Activated CD8-positive, alpha-beta memory T cell treated with anti-CD3 and anti-CD28 coated beads, Interleukin-2, amount 10 ng/mL, durations not matched to agents 7 days and 5 days (primary cell): Measurements from ENCODE around the gene CCDC33. TPM values are rescaled to one million over a fixed set of nuclear protein-coding genes. Genes with fewer than 3 reads are reported as not detected.
"Not testable (repeated sequence)": the region's sequence is repeated elsewhere in the genome, so short reads cannot be mapped to it uniquely, and the experiment has no call there.

Source experiments
- ATAC-seq: fragments of 150-1000 bp; cut with Tn5 transposase; one replicate; pipeline ENCODE4 v1.10.0; 2021; ENCODE audit warnings: moderate library complexity
- CTCF ChIA-PET: fragments of 350-600 bp; sonication (Branson Sonifier 250); formaldehyde crosslinking; loops from one replicate; lab custom pipeline; 2021; ENCODE audit warnings: antibody characterized with exemption; lab: Charles Lee
- DNase-seq: peaks from one replicate; pipeline ENCODE4 v3.0.0-alpha.2; 2020
- H3K27ac Mint-ChIP-seq: one replicate; pipeline ENCODE4 v1.8.0; 2021; ENCODE audit warnings: mild to moderate bottlenecking, mixed read lengths
- H3K27me3 Mint-ChIP-seq: one replicate; pipeline ENCODE4 v1.8.0; 2021; ENCODE audit warnings: mixed read lengths
- H3K36me3 Mint-ChIP-seq: one replicate; pipeline ENCODE4 v1.8.0; 2021; ENCODE audit warnings: mild to moderate bottlenecking, mixed read lengths
- H3K4me1 Mint-ChIP-seq: one replicate; pipeline ENCODE4 v1.8.0; 2021; ENCODE audit warnings: mixed read lengths
- H3K4me3 Mint-ChIP-seq: one replicate; pipeline ENCODE4 v1.8.0; 2021; ENCODE audit warnings: mild to moderate bottlenecking, moderate library complexity, mixed read lengths
- H3K9me3 Mint-ChIP-seq: one replicate; pipeline ENCODE4 v1.8.0; 2022; ENCODE audit warnings: low read depth, mixed read lengths
- total RNA-seq, 2 experiments: library from RNA; stranded (reverse); gene quantifications; one replicate each; pipeline ENCODE4 v1.2.3, GENCODE V29; 2021

CCDC33 gene
- total RNA-seq, 2 experiments from 2014 or later = not detected

DNA sequence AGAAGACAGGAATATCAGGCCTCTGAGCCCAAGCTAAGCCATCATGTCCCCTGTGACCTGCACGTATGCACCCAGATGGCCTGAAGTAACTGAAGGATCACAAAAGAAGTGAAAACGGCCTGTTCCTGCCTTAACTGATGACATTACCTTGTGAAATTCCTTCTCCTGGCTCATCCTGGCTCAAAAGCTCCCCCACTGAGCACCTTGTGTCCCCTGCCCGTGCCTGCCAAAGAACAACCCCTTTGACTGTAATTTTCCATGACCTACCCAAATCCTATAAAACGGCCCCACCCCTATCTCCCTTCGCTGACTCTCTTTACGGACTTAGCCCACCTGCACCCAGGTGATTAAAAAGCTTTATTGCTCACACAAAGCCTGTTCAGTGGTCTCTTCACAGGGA, 123.2 kb downstream of the CCDC33 start:
- CTCF ChIA-PET = not testable (repeated sequence)

GRCh38 chr15:74360855-74361254, 124.7 kb downstream of the CCDC33 start:
- DNase-seq, CTCF ChIA-PET, H3K9me3 Mint-ChIP-seq, H3K36me3 Mint-ChIP-seq, H3K4me1 Mint-ChIP-seq, H3K27ac Mint-ChIP-seq, H3K4me3 Mint-ChIP-seq, ATAC-seq: not testable (repeated sequence)
- H3K27me3 Mint-ChIP-seq = peaks cover 40% of the 10 kb centered on the region

More for the DNA sequence above, 123.2 kb downstream of the CCDC33 start:
- not testable (repeated sequence) for H3K9me3 Mint-ChIP-seq, H3K27ac Mint-ChIP-seq, H3K4me3 Mint-ChIP-seq, DNase-seq, ATAC-seq, H3K4me1 Mint-ChIP-seq, H3K36me3 Mint-ChIP-seq
- H3K27me3 Mint-ChIP-seq = peaks cover 40% of the 10 kb centered on the region

DNA sequence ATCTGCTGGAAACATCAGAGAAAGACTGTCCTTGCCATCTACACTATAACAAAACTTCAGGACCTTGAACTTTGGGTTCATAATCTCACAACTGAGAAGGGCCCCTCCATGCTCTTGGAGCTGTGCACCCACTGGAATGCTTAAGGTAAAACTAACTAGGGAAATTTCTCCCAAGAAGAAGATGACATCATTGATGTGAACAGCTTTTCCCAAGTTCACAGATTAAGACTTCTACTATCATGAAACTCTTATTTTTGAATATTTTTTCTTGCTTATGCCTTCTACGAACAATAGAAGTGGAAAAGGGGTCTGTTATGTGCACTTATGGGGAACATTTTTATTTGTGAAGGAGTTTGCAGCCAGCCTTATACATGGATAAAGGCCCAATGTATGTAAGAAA, 126.4 kb downstream of the CCDC33 start:
- ATAC-seq = no peak
- Mint-ChIP-seq H3K4me1 (peaks cover 5% of the 10 kb centered on the region), H3K4me3 (no peak overlapping the region), H3K27me3 (peaks cover 51% of the 10 kb centered on the region), H3K36me3 (no peaks in the 10 kb centered on the region), H3K27ac (no peak overlapping the region), H3K9me3 (no peaks in the 10 kb centered on the region)
- no peak for DNase-seq
- CTCF ChIA-PET = interaction anchor here (0.6 kb wide), 1 partner anchor 121 kb away, joined by 3 read pairs; no protein-coding TSS in a partner anchor

DNA sequence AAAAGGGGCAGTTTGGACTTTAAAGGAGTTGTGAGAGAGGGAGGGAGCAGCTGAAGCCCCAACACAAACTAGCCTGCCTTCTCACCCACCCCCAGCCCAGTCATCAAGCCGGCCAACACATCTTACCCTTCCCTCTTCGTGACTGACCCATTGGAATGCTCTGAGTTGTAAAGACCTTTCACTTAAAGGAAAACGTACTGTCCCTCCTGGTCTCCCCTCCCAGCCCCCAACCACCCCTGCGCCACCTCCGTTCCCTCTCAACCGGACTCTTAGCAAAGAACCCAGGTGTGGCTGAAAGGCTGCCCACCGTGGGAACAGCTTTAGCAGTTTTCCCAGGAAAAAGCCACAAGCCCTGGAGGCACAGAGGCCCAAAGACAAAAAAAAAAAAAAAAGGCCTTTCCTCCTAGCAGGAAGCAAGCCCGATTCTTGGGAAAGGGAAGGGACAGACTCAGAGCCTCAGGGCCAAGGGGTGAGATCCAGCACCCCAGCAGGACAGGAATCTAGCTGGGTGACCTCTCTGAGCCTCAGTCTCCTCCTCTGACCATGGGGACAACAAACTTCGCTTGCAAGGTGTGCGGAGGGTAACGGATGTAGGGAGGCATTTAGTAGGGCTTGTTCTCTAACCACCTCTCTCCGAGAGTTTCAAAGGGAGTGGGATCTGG, 128.9 kb downstream of the CCDC33 start:
- ATAC-seq = no peak
- no peak overlapping the region for H3K27ac Mint-ChIP-seq
- H3K36me3 Mint-ChIP-seq = no peaks in the 10 kb centered on the region
- no peak for DNase-seq
- H3K9me3 Mint-ChIP-seq = no peaks in the 10 kb centered on the region
- peaks cover 5% of the 10 kb centered on the region for H3K4me1 Mint-ChIP-seq
- CTCF ChIA-PET = interaction anchor here (0.6 to 0.7 kb wide), 2 partner anchors 267 to 870 kb away, joined by 3 read pairs; no protein-coding TSS in a partner anchor
- peaks cover 66% of the 10 kb centered on the region for H3K27me3 Mint-ChIP-seq
- peak overlapping the region; percentile 55 for H3K4me3 Mint-ChIP-seq

- DNase-seq (no peak), ATAC-seq (peak; percentile 77)
- Mint-ChIP-seq H3K36me3 (no peaks in the 10 kb centered on the region), H3K4me3 (peak overlapping the region; percentile 55), H3K27me3 (peaks cover 73% of the 10 kb centered on the region), H3K4me1 (peaks cover 5% of the 10 kb centered on the region), H3K27ac (no peak overlapping the region), H3K9me3 (no peaks in the 10 kb centered on the region)
- CTCF ChIA-PET = interaction anchor here (0.7 to 1.4 kb wide), 5 partner anchors 75 to 1496 kb away, joined by 3 to 7 read pairs (median 4); no protein-coding TSS in a partner anchor
These were observed 129.7 kb downstream of the CCDC33 start for GRCh38 chr15:74365598-74366445.

DNA sequence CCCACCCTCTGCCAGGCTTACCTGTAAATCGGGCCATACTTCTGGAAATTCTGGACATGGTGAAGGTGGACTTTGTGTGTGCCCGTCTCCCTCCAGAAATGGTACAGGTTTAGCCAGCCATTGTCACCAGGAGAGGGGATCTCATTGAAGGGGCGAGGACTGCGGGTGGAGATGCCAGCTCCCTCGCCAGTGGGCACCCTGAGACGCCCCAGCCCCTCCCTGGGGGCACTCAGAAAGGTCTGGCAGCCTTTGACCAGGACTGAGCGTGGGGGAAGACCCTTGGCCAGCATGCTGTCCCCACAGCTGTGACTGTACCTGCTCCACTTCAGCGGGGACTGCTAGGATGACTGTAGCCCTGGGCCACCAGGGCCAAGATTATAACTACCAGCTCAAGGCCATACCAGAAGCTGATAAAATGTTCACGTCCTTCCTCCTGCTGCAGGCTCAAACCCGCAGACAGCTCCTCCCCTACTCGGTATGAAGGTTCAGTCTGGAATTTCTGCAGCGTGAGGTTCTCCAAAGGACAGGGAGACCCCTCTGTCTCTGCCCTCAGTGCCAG, 131.2 kb downstream of the CCDC33 start, which contains the start of gene CYP11A1:
TSS of gene CYP11A1 (minus strand) at position 351 of the 559 bp plus-strand sequence. CDS start at position 290, 61 bp downstream.
- H3K4me3 Mint-ChIP-seq = no peak within 1 kb of the TSS
- H3K4me1 Mint-ChIP-seq = peaks cover 5% of the 10 kb centered on the region
- H3K27ac Mint-ChIP-seq = no peak within 1 kb of the TSS
- H3K27me3 Mint-ChIP-seq = peaks cover 78% of the 10 kb centered on the region
- CTCF ChIA-PET = interaction anchor here (1.0 to 1.4 kb wide), 4 partner anchors 74 to 404 kb away, joined by 3 to 7 read pairs (median 5); no protein-coding TSS in a partner anchor
- no peaks in the 10 kb centered on the region for H3K9me3 Mint-ChIP-seq
- no peaks in the 10 kb centered on the region for H3K36me3 Mint-ChIP-seq
- DNase-seq (no peak), ATAC-seq (no peak)

DNA sequence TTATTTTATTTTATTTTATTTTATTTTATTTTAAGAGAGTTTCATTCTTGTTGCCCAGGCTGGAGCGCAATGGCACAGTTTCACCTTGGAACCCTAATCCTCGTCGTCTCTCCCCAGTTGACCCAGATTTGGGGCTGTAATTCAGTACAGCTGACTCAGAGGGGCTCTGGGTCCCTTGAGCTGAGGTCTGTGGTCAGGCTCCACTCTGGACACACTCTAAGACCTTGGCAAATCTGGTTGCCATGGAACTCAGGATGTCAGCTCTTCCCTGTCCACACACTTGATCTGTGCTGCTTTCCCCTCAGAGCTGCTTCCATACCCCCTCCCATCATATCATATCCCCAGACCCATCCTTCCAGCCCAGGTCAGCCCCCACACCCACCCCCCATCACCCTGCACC, 132.0 kb downstream of the CCDC33 start:
- no peak for DNase-seq
- Mint-ChIP-seq H3K4me1 (peaks cover 5% of the 10 kb centered on the region), H3K27me3 (peaks cover 74% of the 10 kb centered on the region), H3K4me3 (no peak overlapping the region), H3K9me3 (no peaks in the 10 kb centered on the region), H3K27ac (no peak overlapping the region), H3K36me3 (no peaks in the 10 kb centered on the region)
- CTCF ChIA-PET = interaction anchor here (1.0 to 1.1 kb wide), 2 partner anchors 245 to 264 kb away, joined by 3 to 6 read pairs; no protein-coding TSS in a partner anchor
- no peak for ATAC-seq

GRCh38 chr15:74369084-74369745, 133.1 kb downstream of the CCDC33 start:
- peaks cover 70% of the 10 kb centered on the region for H3K27me3 Mint-ChIP-seq
- H3K36me3 Mint-ChIP-seq = no peaks in the 10 kb centered on the region
- DNase-seq (no peak), ATAC-seq (no peak)
- no peaks in the 10 kb centered on the region for H3K9me3 Mint-ChIP-seq
- H3K27ac Mint-ChIP-seq = no peak overlapping the region
- CTCF ChIA-PET = interaction anchor here (1.1 to 18.5 kb wide), 5 partner anchors 67 to 402 kb away, joined by 3 to 668 read pairs (median 5); partner anchors contain the start of gene SEMA7A
- no peak overlapping the region for H3K4me3 Mint-ChIP-seq
- H3K4me1 Mint-ChIP-seq = peaks cover 11% of the 10 kb centered on the region

- no peak for DNase-seq
- Mint-ChIP-seq H3K4me1 (peaks cover 16% of the 10 kb centered on the region), H3K27ac (no peak overlapping the region), H3K9me3 (no peaks in the 10 kb centered on the region), H3K36me3 (no peaks in the 10 kb centered on the region), H3K4me3 (no peak overlapping the region), H3K27me3 (peaks cover 65% of the 10 kb centered on the region)
- ATAC-seq = no peak
- CTCF ChIA-PET = interaction anchor here (1.0 to 18.5 kb wide), 5 partner anchors 12 to 401 kb away, joined by 3 to 668 read pairs (median 5); partner anchors contain the start of gene SEMA7A
These were observed 133.6 kb downstream of the CCDC33 start for GRCh38 chr15:74369756-74370155.

DNA sequence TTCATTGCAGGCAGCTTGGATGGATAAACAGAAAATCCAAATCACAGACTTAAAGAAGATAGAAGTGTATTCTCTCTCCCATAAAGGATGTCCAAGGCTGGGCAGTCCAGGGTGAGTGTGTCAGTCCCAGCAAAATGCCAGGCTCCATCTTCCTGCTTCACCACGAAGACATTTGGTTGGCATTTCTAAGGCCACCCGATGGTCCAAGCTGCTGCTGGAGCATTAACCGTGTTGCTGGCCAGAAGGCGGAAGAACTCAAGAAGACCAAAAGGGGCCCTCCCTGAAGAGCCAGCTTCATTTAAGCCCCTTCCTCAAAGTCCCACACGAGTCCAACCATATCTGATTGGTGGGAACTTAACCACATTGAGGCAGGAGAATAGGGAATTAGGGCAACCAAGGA, 134.3 kb downstream of the CCDC33 start:
- DNase-seq (no peak), ATAC-seq (no peak)
- no peak overlapping the region for H3K27ac Mint-ChIP-seq
- no peaks in the 10 kb centered on the region for H3K9me3 Mint-ChIP-seq
- H3K4me3 Mint-ChIP-seq = no peak overlapping the region
- peaks cover 57% of the 10 kb centered on the region for H3K27me3 Mint-ChIP-seq
- peaks cover 20% of the 10 kb centered on the region for H3K4me1 Mint-ChIP-seq
- no peaks in the 10 kb centered on the region for H3K36me3 Mint-ChIP-seq
- CTCF ChIA-PET = interaction anchor here (0.8 to 18.5 kb wide), 9 partner anchors 12 to 401 kb away, joined by 3 to 668 read pairs (median 5); partner anchors contain the start of gene SEMA7A

DNA sequence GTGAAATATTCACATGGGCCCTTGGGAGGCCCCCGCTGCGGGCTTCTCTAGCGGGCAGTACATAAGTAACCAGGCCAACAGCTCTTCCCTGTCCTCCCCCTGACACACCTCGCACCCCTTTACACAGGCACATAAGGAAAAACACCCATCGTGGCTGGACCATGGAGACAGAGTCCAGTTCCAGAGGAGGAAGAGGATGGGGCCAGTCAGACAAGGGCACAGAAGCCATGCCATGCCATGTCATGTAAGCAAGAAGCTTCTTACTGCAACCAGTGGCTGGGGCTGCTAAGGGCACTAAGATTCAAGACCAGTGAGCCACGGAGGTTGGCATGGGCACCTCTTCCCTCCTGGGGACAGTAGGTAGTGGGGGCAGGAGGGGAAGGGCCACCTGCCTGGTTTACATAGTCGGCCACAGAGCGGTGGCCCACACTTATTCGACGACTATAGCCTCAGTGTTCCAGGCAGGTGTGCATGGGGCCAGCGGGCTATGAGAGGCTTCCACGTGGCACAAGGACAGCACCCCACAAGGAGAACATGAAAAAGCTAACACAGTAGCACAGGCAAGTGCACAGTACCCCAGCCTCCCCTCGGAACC, 137.0 kb downstream of the CCDC33 start:
- peaks cover 18% of the 10 kb centered on the region for H3K4me1 Mint-ChIP-seq
- H3K9me3 Mint-ChIP-seq = no peaks in the 10 kb centered on the region
- H3K27ac Mint-ChIP-seq = no peak overlapping the region
- ATAC-seq (no peak), DNase-seq (no peak)
- CTCF ChIA-PET = interaction anchor here (0.5 to 18.5 kb wide), 21 partner anchors 10 to 438 kb away, joined by 3 to 668 read pairs (median 11); partner anchors contain the start of genes ARID3B, CLK3, SEMA7A and UBL7
- no peaks in the 10 kb centered on the region for H3K36me3 Mint-ChIP-seq
- H3K4me3 Mint-ChIP-seq = peak overlapping the region; percentile 73
- peaks cover 39% of the 10 kb centered on the region for H3K27me3 Mint-ChIP-seq
